Hematopoietic multipotent progenitor cell treated with erythropoietin and hydrocortisone succinate and interleukin-3 and kit ligand, for 15 days (in vitro differentiated cells): ENCODE measurements around the gene ATAD2B.
"Not testable (repeated sequence)": the region's sequence is repeated elsewhere in the genome, so short reads cannot be mapped to it uniquely, and the experiment has no call there.

Experiments used
- DNase-seq: peaks from one replicate; pipeline ENCODE4 v3.0.0-alpha.2; 2015; ENCODE audit warnings: low spot score

The ATAD2B gene

GRCh38 chr2:23745068-23745725 lies 181.7 kb downstream of the ATAD2B start:
- no peak for DNase-seq

GRCh38 chr2:23736783-23737182 lies 190.1 kb downstream of the ATAD2B start:
- not testable (repeated sequence) for DNase-seq

- no peak for DNase-seq
Observed at GRCh38 chr2:23734416-23734815, 192.5 kb downstream of the ATAD2B start.

GRCh38 chr2:23723029-23723428 lies 203.9 kb downstream of the ATAD2B start:
- DNase-seq = not testable (repeated sequence)

- no peak for DNase-seq
Observed at GRCh38 chr2:23722255-23722654, 204.7 kb downstream of the ATAD2B start.

GRCh38 chr2:23721454-23721826 lies 205.5 kb downstream of the ATAD2B start:
- no peak for DNase-seq

GRCh38 chr2:23720705-23721453 lies 206.0 kb downstream of the ATAD2B start:
- DNase-seq = no peak

GRCh38 chr2:23719716-23720115 lies 207.2 kb downstream of the ATAD2B start:
- no peak for DNase-seq

GRCh38 chr2:23718931-23719700 lies 207.8 kb downstream of the ATAD2B start:
- DNase-seq = no peak

GRCh38 chr2:23713351-23713750 lies 213.6 kb downstream of the ATAD2B start:
- DNase-seq = no peak

GRCh38 chr2:23712756-23713151 lies 214.2 kb downstream of the ATAD2B start:
- no peak for DNase-seq

- DNase-seq = no peak
Observed at GRCh38 chr2:23711979-23712755, 214.8 kb downstream of the ATAD2B start.

GRCh38 chr2:23709311-23709710 lies 217.6 kb downstream of the ATAD2B start:
- no peak for DNase-seq

- DNase-seq = no peak
Observed at GRCh38 chr2:23708771-23709170, 218.2 kb downstream of the ATAD2B start.

- DNase-seq = no peak
Observed at GRCh38 chr2:23707096-23707495, 219.8 kb downstream of the ATAD2B start.

GRCh38 chr2:23706613-23707078 lies 220.3 kb downstream of the ATAD2B start:
- DNase-seq = no peak

- no peak for DNase-seq
Observed at GRCh38 chr2:23705771-23706612, 220.9 kb downstream of the ATAD2B start.

GRCh38 chr2:23703583-23704385 lies 223.1 kb downstream of the ATAD2B start:
- DNase-seq = no peak

GRCh38 chr2:23703037-23703582 lies 223.8 kb downstream of the ATAD2B start:
- DNase-seq = no peak

GRCh38 chr2:23700627-23701026 lies 226.3 kb downstream of the ATAD2B start:
- DNase-seq = no peak
